WTC11 (cell line): ENCODE data around the gene DBI. TPM values are rescaled to one million over a fixed set of nuclear protein-coding genes. Genes with fewer than 3 reads are reported as not detected.

ENCODE experiments used
- ATAC-seq: fragments of 200-7000 bp; cut with Tn5 transposase; 2 replicates; pipeline ENCODE4 v1.10.0; 2021; ENCODE audit warnings: mild to moderate bottlenecking, moderate library complexity
- CTCF ChIA-PET: fragments of 300-600 bp; sonication (Branson Sonifier 250); formaldehyde crosslinking; loops from one replicate; lab custom pipeline; 2021; ENCODE audit warnings: antibody characterized with exemption; lab: Charles Lee
- POLR2A ChIA-PET: fragments of 350-600 bp; sonication (Branson Sonifier 250); formaldehyde crosslinking; loops from one replicate; lab custom pipeline; 2021; ENCODE audit warnings: antibody characterized with exemption; lab: Charles Lee
- DNase-seq: peaks from one replicate; pipeline ENCODE4 v3.0.0; 2021; ENCODE audit warnings: low spot score
- H3K27ac Mint-ChIP-seq: 2 replicates; pipeline ENCODE4 v1.8.0; 2021; ENCODE audit warnings: mixed read lengths
- H3K27me3 Mint-ChIP-seq: 2 replicates; pipeline ENCODE4 v1.8.0; 2021; ENCODE audit warnings: low read depth, mild to moderate bottlenecking, moderate library complexity, mixed read lengths
- H3K36me3 Mint-ChIP-seq: 2 replicates; pipeline ENCODE4 v1.8.0; 2021; ENCODE audit warnings: mixed read lengths
- H3K4me1 Mint-ChIP-seq: 2 replicates; pipeline ENCODE4 v1.8.0; 2022; ENCODE audit warnings: mixed read lengths
- H3K4me3 Mint-ChIP-seq: 2 replicates; pipeline ENCODE4 v1.8.0; 2021; ENCODE audit warnings: mild to moderate bottlenecking, moderate library complexity, mixed read lengths
- H3K9me3 Mint-ChIP-seq: 2 replicates; pipeline ENCODE4 v1.8.0; 2021; ENCODE audit warnings: mixed read lengths
- AR ChIP-seq: fragments of 250-450 bp; sonication (Bioruptor Pico); IDR thresholded peaks from 2 replicates; pipeline ENCODE4 v1.9.0; 2021; ENCODE audit warnings: mild to moderate bottlenecking
- CBFB ChIP-seq: sonication (generic); formaldehyde crosslinking; IDR thresholded peaks from 2 replicates; pipeline ENCODE4 v1.8.1; 2022; ENCODE audit warnings: mild to moderate bottlenecking, low read depth, missing genetic modification reagents
- CREB1 ChIP-seq: sonication (generic); formaldehyde crosslinking; IDR thresholded peaks from 2 replicates; pipeline ENCODE4 v1.8.0; 2023; ENCODE audit warnings: mild to moderate bottlenecking, missing genetic modification reagents
- CREM ChIP-seq: sonication (generic); formaldehyde crosslinking; IDR thresholded peaks from 2 replicates; pipeline ENCODE4 v1.8.1; 2022; ENCODE audit warnings: mild to moderate bottlenecking, missing genetic modification reagents, moderate library complexity
- EMX1 ChIP-seq: fragments of 250-450 bp; sonication (Bioruptor Pico); IDR thresholded peaks from 2 replicates; pipeline ENCODE4 v1.8.0; 2021; ENCODE audit warnings: mild to moderate bottlenecking
- MLX ChIP-seq: sonication (generic); formaldehyde crosslinking; IDR thresholded peaks from 2 replicates; pipeline ENCODE4 v1.8.1; 2023; ENCODE audit warnings: mild to moderate bottlenecking, missing genetic modification reagents, moderate library complexity
- NFYB ChIP-seq: sonication (generic); formaldehyde crosslinking; conservative IDR thresholded peaks from 2 replicates; pipeline ENCODE4 v1.8.0; 2022; ENCODE audit warnings: low read depth, missing genetic modification reagents
- TCF7 ChIP-seq: sonication (generic); formaldehyde crosslinking; IDR thresholded peaks from 2 replicates; pipeline ENCODE4 v1.8.0; 2022; ENCODE audit warnings: mild to moderate bottlenecking, low read depth, missing genetic modification reagents, moderate library complexity
- TP53 ChIP-seq: sonication (generic); formaldehyde crosslinking; IDR thresholded peaks from 2 replicates; pipeline ENCODE4 v1.8.1; 2023; ENCODE audit warnings: mild to moderate bottlenecking, missing genetic modification reagents
- ZNF219 ChIP-seq: sonication (generic); formaldehyde crosslinking; IDR thresholded peaks from 2 replicates; pipeline ENCODE4 v1.8.0; 2023; ENCODE audit warnings: missing genetic modification reagents, mild to moderate bottlenecking, borderline replicate concordance
- ZNF263 ChIP-seq: sonication (generic); formaldehyde crosslinking; IDR thresholded peaks from 2 replicates; pipeline ENCODE4 v1.8.1; 2022; ENCODE audit warnings: low read depth, mild to moderate bottlenecking, moderate library complexity, missing genetic modification reagents
- total RNA-seq: library from RNA; stranded (reverse); gene quantifications from 3 replicates; pipeline ENCODE4 v1.2.3, GENCODE V29; 2021
- TF ChIP-seq, protein P1 (sequence below): sonication (generic); formaldehyde crosslinking; IDR thresholded peaks from 2 replicates; pipeline ENCODE4 v1.8.0; 2023; ENCODE audit warnings: mild to moderate bottlenecking, missing genetic modification reagents
- TF ChIP-seq, protein P2 (sequence below): fragments of 200-600 bp; IDR thresholded peaks from 2 replicates; pipeline ENCODE4 v1.8.0; 2022; ENCODE audit warnings: antibody characterized with exemption
- TF ChIP-seq, protein P3 (sequence below): fragments of 250-450 bp; sonication (Bioruptor Pico); IDR thresholded peaks from 2 replicates; pipeline ENCODE4 v1.8.0; 2021; ENCODE audit warnings: mild to moderate bottlenecking

The DBI gene
- total RNA-seq, 1 experiment from 2014 or later = 158 TPM

- Mint-ChIP-seq H3K27ac (no peak overlapping the region), H3K27me3 (no peaks in the 10 kb centered on the region)
- TF ChIP-seq AR (CRISPR knock-in tag) (no peak), EMX1 (CRISPR knock-in tag) (no peak), CREM (CRISPR knock-in tag) (no peak), NFYB (CRISPR knock-in tag) (no peak), CBFB (CRISPR knock-in tag) (no peak), TCF7 (CRISPR knock-in tag) (no peak), ZNF219 (CRISPR knock-in tag) (no peak), MLX (CRISPR knock-in tag) (no peak), CREB1 (CRISPR knock-in tag) (no peak)
- TF ChIP-seq, protein P1, sequence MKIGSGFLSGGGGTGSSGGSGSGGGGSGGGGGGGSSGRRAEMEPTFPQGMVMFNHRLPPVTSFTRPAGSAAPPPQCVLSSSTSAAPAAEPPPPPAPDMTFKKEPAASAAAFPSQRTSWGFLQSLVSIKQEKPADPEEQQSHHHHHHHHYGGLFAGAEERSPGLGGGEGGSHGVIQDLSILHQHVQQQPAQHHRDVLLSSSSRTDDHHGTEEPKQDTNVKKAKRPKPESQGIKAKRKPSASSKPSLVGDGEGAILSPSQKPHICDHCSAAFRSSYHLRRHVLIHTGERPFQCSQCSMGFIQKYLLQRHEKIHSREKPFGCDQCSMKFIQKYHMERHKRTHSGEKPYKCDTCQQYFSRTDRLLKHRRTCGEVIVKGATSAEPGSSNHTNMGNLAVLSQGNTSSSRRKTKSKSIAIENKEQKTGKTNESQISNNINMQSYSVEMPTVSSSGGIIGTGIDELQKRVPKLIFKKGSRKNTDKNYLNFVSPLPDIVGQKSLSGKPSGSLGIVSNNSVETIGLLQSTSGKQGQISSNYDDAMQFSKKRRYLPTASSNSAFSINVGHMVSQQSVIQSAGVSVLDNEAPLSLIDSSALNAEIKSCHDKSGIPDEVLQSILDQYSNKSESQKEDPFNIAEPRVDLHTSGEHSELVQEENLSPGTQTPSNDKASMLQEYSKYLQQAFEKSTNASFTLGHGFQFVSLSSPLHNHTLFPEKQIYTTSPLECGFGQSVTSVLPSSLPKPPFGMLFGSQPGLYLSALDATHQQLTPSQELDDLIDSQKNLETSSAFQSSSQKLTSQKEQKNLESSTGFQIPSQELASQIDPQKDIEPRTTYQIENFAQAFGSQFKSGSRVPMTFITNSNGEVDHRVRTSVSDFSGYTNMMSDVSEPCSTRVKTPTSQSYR (CRISPR knock-in tag) = no peak
- TF ChIP-seq, protein P2, sequence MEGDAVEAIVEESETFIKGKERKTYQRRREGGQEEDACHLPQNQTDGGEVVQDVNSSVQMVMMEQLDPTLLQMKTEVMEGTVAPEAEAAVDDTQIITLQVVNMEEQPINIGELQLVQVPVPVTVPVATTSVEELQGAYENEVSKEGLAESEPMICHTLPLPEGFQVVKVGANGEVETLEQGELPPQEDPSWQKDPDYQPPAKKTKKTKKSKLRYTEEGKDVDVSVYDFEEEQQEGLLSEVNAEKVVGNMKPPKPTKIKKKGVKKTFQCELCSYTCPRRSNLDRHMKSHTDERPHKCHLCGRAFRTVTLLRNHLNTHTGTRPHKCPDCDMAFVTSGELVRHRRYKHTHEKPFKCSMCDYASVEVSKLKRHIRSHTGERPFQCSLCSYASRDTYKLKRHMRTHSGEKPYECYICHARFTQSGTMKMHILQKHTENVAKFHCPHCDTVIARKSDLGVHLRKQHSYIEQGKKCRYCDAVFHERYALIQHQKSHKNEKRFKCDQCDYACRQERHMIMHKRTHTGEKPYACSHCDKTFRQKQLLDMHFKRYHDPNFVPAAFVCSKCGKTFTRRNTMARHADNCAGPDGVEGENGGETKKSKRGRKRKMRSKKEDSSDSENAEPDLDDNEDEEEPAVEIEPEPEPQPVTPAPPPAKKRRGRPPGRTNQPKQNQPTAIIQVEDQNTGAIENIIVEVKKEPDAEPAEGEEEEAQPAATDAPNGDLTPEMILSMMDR = no peak
- TF ChIP-seq, protein P3, sequence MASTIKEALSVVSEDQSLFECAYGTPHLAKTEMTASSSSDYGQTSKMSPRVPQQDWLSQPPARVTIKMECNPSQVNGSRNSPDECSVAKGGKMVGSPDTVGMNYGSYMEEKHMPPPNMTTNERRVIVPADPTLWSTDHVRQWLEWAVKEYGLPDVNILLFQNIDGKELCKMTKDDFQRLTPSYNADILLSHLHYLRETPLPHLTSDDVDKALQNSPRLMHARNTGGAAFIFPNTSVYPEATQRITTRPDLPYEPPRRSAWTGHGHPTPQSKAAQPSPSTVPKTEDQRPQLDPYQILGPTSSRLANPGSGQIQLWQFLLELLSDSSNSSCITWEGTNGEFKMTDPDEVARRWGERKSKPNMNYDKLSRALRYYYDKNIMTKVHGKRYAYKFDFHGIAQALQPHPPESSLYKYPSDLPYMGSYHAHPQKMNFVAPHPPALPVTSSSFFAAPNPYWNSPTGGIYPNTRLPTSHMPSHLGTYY = no peak
- TF ChIP-seq, all 79 proteins: peak for 0
- Mint-ChIP-seq H3K4me1 (peaks cover 8% of the 10 kb centered on the region), H3K9me3 (peaks cover 3% of the 10 kb centered on the region; the same call in 1 of the 2 replicates), H3K4me3 (no peak overlapping the region), H3K36me3 (no peaks in the 10 kb centered on the region)
- POLR2A ChIA-PET = no interaction called here
- CTCF ChIA-PET = interaction anchor here (16.3 kb wide), 1 partner anchor 79 kb away, joined by 145 read pairs; no protein-coding TSS in a partner anchor
- ATAC-seq (no peak), DNase-seq (no peak)
Measured at GRCh38 chr2:119397196-119397595, 30.4 kb downstream of the DBI start.

DNA sequence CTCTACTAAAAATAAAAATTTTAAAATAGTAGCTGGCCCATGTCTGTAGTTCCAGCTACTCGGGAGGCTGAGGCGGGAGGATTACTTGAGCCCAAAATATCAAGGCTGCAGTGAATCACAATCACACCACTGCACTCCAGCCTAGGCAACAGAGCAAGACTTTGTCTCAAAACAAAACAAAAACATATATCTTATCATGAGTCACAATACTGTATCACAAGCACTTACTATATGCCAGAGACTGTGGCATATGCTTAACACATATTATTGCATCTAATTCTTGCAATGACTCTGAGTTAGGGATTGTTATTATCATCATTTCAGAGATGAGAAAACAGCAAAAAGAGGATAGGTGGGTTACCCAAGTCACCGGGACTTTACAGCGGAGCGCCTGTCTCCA is 35.3 kb downstream of the DBI start:
- POLR2A ChIA-PET = no interaction called here
- Mint-ChIP-seq H3K4me1 (peaks cover 8% of the 10 kb centered on the region), H3K9me3 (peaks cover 3% of the 10 kb centered on the region; the same call in 1 of the 2 replicates), H3K27ac (no peak overlapping the region), H3K4me3 (no peak overlapping the region), H3K36me3 (no peaks in the 10 kb centered on the region), H3K27me3 (no peaks in the 10 kb centered on the region)
- CTCF ChIA-PET = interaction anchor here (16.3 kb wide), 1 partner anchor 74 kb away, joined by 145 read pairs; no protein-coding TSS in a partner anchor
- no peak for DNase-seq
- ATAC-seq = no peak
- no peak for TF ChIP-seq ZNF263 (CRISPR knock-in tag)
- TF ChIP-seq TP53 = no peak
